Activated CD4-positive, alpha-beta T cell treated with anti-CD3 and anti-CD28 coated beads, Interleukin-2, Interleukin-6, amounts not matched to agents 100 ng/mL and 50 ng/mL, durations not matched to agents 16 hours and 8 hours (primary cell): ENCODE data around the gene DRAP1.
A peak's percentile ranks its signal among the peaks of the same experiment; 100 is the strongest.

Experiments
- DNase-seq: peaks from one replicate; pipeline ENCODE4 v3.0.0-alpha.2; 2020

The DRAP1 gene

DNA sequence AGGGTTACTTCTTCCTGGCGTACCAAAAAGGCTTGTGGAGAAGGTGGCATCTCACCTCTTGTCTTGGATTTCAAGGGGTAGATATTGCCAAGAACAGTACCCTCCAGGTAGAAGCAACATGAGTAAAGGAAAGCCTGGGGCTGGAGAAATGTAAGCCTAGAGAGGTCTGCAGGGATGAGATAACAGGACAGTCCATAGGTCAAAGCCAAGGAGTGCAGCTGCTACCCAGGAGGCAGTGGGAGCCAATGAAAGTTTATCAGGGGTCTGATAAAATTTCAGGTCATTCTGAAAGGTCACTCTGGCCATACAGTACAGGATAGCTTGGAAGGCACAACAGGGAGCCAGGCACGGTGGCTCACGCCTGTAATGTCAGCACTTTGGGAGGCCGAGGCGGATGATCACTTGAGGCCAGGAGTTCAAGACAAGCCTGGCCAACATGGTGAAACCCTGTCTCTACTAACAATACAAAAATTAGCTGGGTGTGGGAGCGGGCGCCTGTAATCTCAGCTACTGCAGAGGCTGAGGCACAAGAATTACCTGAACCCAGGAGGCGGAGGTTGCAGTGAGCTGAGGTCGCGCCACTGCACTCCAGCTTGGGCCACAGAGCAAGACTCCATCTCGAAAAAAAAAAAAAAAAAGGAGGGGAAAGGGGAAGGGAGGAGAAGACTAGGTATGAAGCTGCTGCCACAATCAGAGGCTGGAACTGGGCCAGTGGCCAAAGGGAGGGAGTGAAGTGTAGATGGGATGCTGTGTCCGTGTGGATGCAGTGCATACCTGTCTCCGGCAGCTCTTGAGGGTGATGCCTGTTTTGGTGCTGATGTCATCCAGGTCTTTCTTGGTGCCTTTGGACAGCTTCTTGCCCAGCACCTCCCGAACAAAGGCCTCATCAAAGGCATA, 32.2 kb upstream of the DRAP1 start:
- no peak for DNase-seq

GRCh38 chr11:65887723-65888162, 31.5 kb upstream of the DRAP1 start:
- no peak for DNase-seq

GRCh38 chr11:65888163-65888814, 30.9 kb upstream of the DRAP1 start, which contains the start of gene FIBP:
TSS of gene FIBP (minus strand) at chr11:65888471. CDS start at chr11:65888418, 53 bp downstream.
- peak; percentile 99 for DNase-seq

- peak; percentile 100 for DNase-seq
These were observed 28.7 kb upstream of the DRAP1 start, which contains the start of gene CCDC85B for GRCh38 chr11:65890324-65891218. TSS of gene CCDC85B (plus strand) at chr11:65890673. CDS start at chr11:65890784, 111 bp downstream.

GRCh38 chr11:65891219-65892136, 27.7 kb upstream of the DRAP1 start:
- peak; percentile 62 for DNase-seq

GRCh38 chr11:65892137-65892540, 27.1 kb upstream of the DRAP1 start:
- DNase-seq, result peak; percentile 57

DNA sequence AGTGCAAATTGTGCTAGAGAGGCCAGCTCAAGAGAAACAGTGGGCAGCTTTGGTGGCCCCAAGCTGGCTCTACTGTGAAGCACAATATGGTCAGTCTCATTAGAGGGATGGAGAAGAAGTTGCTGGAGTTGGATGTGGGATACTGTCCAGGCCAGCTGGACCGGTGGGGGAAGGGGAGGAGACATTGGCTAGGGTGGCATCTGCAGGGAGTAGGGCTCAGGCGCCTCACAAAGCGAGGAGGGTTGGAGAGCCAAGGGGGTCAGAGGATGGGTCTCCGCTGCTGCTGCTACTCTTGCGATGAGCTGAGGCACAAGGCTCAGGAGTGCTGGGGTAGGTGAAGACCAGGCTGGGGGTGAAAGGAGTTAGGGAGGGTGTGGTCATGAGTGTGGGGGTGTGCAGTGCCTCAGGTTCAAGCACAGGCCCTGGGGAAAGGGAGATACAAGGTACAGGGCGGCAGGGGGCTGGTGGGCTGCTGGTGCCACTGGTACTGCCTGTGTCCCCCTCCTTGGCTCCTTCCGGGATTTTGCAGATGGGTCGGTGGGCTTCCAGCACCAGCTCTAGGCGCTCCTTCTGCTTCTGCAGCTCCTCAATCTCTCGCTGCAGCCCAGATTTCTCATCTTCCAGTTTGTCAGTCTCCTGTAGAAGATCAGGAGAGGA, 26.4 kb upstream of the DRAP1 start:
- DNase-seq, result no peak

- peak; percentile 71 for DNase-seq
These were observed 25.1 kb upstream of the DRAP1 start for GRCh38 chr11:65894034-65894591.

GRCh38 chr11:65895482-65895981, 23.7 kb upstream of the DRAP1 start:
- no peak for DNase-seq

DNA sequence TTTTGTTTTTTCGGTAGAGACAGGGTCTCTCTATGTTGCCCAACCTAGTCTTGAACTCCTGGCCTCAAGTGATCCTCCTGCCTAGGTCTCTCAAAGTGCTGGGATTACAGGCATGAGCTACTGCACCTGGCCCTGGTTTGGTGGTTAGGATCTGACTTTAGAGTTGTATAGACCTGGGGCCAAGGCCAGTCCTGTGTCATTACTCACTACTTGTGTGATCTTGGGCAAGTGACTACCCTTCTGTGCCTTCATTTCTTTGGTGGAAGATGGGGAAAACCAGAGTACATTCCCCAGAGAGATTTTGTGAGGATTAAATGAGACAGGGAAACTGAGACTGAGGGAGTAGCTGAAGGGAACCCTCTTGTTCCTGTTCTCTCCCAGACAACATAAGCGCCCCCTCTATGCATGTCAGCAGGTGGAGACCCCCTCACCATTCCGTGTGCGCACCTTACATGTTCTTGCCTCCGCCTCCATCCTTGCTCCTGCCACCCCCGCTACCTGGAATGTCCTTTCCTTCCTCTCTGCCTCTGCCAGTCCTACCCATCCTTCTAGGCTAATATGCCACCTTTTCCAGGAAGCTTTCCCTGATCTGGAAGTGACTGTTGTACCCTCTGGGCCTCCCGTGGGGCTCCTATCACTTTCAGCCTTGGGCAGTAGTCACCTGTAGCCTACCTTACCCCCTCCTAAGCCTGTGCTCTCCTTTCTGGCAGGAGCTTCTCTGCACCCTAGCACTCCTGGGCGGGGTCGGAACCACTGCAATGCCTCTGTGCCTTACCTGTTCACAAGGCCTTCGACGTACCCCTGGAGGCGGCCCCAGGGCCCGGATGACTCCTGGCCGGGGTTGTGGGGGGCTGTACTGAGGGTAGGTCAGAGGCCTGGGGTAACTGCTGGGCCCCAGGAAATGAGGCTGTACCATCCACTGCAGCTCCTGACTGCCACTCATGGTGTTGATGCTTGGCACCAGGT, 22.9 kb upstream of the DRAP1 start:
- no peak for DNase-seq

- no peak for DNase-seq
These were observed 22.2 kb upstream of the DRAP1 start for GRCh38 chr11:65897020-65897471.

DNA sequence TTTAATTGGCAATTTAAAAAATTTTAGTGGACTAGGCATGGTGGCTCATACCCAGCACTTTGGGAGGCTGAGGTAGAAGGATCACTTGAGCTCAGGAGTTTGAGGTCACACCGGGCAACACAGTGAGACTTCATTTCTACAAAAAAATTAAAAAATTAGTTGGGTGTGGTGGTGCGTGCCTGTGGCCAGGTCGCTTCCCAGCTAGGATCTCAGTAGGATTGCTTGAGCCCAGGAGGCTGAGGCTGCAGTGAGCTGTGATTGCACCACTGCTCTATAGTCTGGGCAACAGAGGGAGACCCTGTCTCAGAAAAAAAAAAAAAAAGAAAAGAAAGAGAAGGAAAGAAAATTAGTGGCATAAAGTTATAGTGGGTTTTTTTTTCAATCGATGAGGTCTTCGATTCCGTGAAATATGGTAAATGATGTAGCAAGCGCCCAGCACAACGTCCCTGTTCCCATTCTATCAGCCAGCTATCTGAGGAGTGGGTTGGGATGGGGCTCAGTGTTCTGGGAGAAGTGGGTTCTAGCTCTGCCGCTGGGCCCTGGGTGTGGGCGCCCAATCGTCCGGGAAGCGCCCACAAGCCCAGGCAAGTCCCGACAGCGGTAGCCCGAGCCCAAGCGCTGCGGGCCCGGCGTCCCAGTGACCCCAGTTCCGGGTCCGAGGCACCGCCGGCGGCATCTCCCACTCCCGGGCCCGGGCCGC, 20.4 kb upstream of the DRAP1 start:
- no peak for DNase-seq

DNA sequence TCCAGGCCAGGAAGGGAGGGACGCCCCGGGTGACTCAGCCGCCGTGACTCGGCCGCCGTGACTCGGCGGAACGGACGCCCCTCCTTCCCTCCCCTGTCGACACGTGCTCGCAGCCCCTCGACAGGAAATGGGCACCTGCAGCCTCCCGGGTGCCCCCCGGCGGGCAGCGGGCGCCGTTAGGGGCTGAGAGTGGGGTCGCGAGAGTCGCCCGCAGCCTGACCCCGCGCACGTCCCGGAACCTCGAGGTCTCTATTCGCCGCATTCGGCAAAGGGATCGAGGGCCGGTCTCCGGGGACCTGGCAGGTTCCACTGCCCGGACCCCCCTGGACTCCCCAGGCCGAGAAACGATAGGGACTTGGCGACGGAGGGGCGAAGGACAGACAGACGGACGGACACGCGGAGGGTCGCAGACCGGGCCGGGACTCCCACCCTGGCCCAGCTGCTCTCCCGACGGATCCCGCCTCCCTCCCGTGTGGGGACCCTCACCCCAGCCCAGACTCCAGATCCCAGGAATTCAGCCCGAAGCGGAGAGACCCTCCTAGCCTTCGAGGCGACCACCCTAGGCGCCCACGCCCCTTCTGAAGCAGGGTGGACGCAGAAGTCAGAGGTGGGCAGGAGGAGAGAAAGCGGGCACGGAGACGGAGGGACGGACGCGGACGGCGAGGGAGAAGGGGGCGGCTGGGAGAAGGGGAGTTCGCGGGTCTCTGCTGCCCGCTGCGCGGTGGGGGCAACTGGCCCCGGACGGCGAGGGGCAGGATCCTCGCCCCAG, 19.7 kb upstream of the DRAP1 start:
- DNase-seq, result peak; percentile 81

GRCh38 chr11:65900125-65900898, 18.9 kb upstream of the DRAP1 start, which contains the start of gene FOSL1:
TSS of gene FOSL1 (minus strand) at chr11:65900388. CDS start at chr11:65900339, 49 bp downstream.
- peak; percentile 95 for DNase-seq

DNA sequence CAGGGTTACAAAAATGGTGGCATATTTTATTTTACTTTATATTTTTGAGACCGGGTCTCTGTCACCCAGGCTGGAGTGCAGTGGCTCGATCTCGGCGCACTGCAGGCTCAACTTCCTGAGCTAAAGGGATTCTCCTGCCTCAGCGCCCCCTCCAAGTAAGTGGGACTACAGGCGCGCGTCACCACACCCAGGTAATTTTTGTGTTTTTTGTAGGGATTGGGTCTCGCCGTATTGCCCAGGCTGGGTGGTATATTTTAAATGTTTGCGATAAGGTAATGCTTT, 18.4 kb upstream of the DRAP1 start:
- no peak for DNase-seq

GRCh38 chr11:65903068-65903481, 16.2 kb upstream of the DRAP1 start:
- DNase-seq, result no peak

- no peak for DNase-seq
These were observed 15.5 kb upstream of the DRAP1 start for GRCh38 chr11:65903715-65904114.
